ENCODE measurements around the gene SEMA7A. TPM values are rescaled to one million over a fixed set of nuclear protein-coding genes. Genes with fewer than 3 reads are reported as not detected.

Gene SEMA7A
- polyA plus RNA-seq, 4 donors, result 0.45 to 4.3 (median 1.6) TPM

GRCh38 chr15:74396445-74397238 lies 37.1 kb downstream of the SEMA7A start:
- Histone ChIP-seq H3K9me3 (ENCODE audit: control insufficient read depth in 2 of 2, insufficient read depth in 1 of 2, low read depth in 1 of 2, low read length in 1 of 2) (no peaks in the 10 kb centered on the region), H3K4me1 (ENCODE audit: control insufficient read depth in 3 of 3, insufficient read depth in 2 of 3, low read depth in 1 of 3, low read length in 2 of 3) (peaks cover 0 to 3% (median 0%) of the 10 kb centered on the region in 3 donors), H3K36me3 (ENCODE audit: control insufficient read depth in 3 of 3, insufficient read depth in 2 of 3, low read depth in 1 of 3, low read length in 3 of 3) (no peaks in the 10 kb centered on the region), H3K27me3 (ENCODE audit: control insufficient read depth in 3 of 3, insufficient read depth in 3 of 3, low read length in 3 of 3) (peaks cover 0 to 4% (median 0%) of the 10 kb centered on the region in 3 donors), H3K4me3 (ENCODE audit: low read depth in 1 of 3, low read length in 3 of 3) (no peak overlapping the region), H3K27ac (ENCODE audit: low read depth in 1 of 3, low read length in 2 of 3) (peak overlapping the region in 1 of 3 donors; percentile 8)
- FAIRE-seq, result no peak
- DNase-seq, result no peak
- 61 to 67% (median 63%) methylated on average over 9 of the region's 9 CpGs for WGBS, 3 donors

- Histone ChIP-seq H3K27ac (ENCODE audit: low read depth in 1 of 3, low read length in 2 of 3) (peak overlapping the region in 1 of 3 donors; percentile 21), H3K4me1 (ENCODE audit: control insufficient read depth in 3 of 3, insufficient read depth in 2 of 3, low read depth in 1 of 3, low read length in 2 of 3) (peaks cover 0 to 3% (median 0%) of the 10 kb centered on the region in 3 donors), H3K36me3 (ENCODE audit: control insufficient read depth in 3 of 3, insufficient read depth in 2 of 3, low read depth in 1 of 3, low read length in 3 of 3) (no peaks in the 10 kb centered on the region), H3K4me3 (ENCODE audit: low read depth in 1 of 3, low read length in 3 of 3) (no peak overlapping the region), H3K27me3 (ENCODE audit: control insufficient read depth in 3 of 3, insufficient read depth in 3 of 3, low read length in 3 of 3) (no peaks in the 10 kb centered on the region), H3K9me3 (ENCODE audit: control insufficient read depth in 2 of 2, insufficient read depth in 1 of 2, low read depth in 1 of 2, low read length in 1 of 2) (no peaks in the 10 kb centered on the region)
- FAIRE-seq (no peak), DNase-seq (no peak)
- WGBS, 3 donors, result 71 to 80% (median 75%) methylated on average over 9 to 10 of the region's 10 CpGs
These were observed 37.7 kb downstream of the SEMA7A start for GRCh38 chr15:74396146-74396438.

- H3K36me3 ChIP-seq (ENCODE audit: control insufficient read depth in 3 of 3, insufficient read depth in 2 of 3, low read depth in 1 of 3, low read length in 3 of 3), result no peaks in the 10 kb centered on the region
- DNase-seq (no peak), FAIRE-seq (no peak)
- H3K4me1 ChIP-seq (ENCODE audit: control insufficient read depth in 3 of 3, insufficient read depth in 2 of 3, low read depth in 1 of 3, low read length in 2 of 3), result peaks cover 0 to 3% (median 0%) of the 10 kb centered on the region in 3 donors
- no peak overlapping the region for H3K4me3 ChIP-seq (ENCODE audit: low read depth in 1 of 3, low read length in 3 of 3)
- 87 to 90% (median 87%) methylated on average over 17 of the region's 17 CpGs for WGBS, 3 donors
- no peak overlapping the region for H3K27ac ChIP-seq (ENCODE audit: low read depth in 1 of 3, low read length in 2 of 3)
- H3K27me3 ChIP-seq (ENCODE audit: control insufficient read depth in 3 of 3, insufficient read depth in 3 of 3, low read length in 3 of 3), result no peaks in the 10 kb centered on the region
- H3K9me3 ChIP-seq (ENCODE audit: control insufficient read depth in 2 of 2, insufficient read depth in 1 of 2, low read depth in 1 of 2, low read length in 1 of 2), result no peaks in the 10 kb centered on the region
These were observed 38.2 kb downstream of the SEMA7A start for GRCh38 chr15:74395319-74396145.

GRCh38 chr15:74394090-74394846 lies 39.5 kb downstream of the SEMA7A start:
- Histone ChIP-seq H3K36me3 (ENCODE audit: control insufficient read depth in 3 of 3, insufficient read depth in 2 of 3, low read depth in 1 of 3, low read length in 3 of 3) (no peaks in the 10 kb centered on the region), H3K4me1 (ENCODE audit: control insufficient read depth in 3 of 3, insufficient read depth in 2 of 3, low read depth in 1 of 3, low read length in 2 of 3) (peaks cover 0 to 9% (median 0%) of the 10 kb centered on the region in 3 donors), H3K9me3 (ENCODE audit: control insufficient read depth in 2 of 2, insufficient read depth in 1 of 2, low read depth in 1 of 2, low read length in 1 of 2) (no peaks in the 10 kb centered on the region), H3K4me3 (ENCODE audit: low read depth in 1 of 3, low read length in 3 of 3) (no peak overlapping the region), H3K27ac (ENCODE audit: low read depth in 1 of 3, low read length in 2 of 3) (no peak overlapping the region), H3K27me3 (ENCODE audit: control insufficient read depth in 3 of 3, insufficient read depth in 3 of 3, low read length in 3 of 3) (no peaks in the 10 kb centered on the region)
- DNase-seq, result no peak
- no peak for FAIRE-seq
- WGBS, 3 donors, result 80 to 89% (median 84%) methylated on average over 11 of the region's 11 CpGs

GRCh38 chr15:74393423-74393822 lies 40.3 kb downstream of the SEMA7A start:
- Histone ChIP-seq H3K4me3 (ENCODE audit: low read depth in 1 of 3, low read length in 3 of 3) (no peak overlapping the region), H3K27ac (ENCODE audit: low read depth in 1 of 3, low read length in 2 of 3) (no peak overlapping the region), H3K9me3 (ENCODE audit: control insufficient read depth in 2 of 2, insufficient read depth in 1 of 2, low read depth in 1 of 2, low read length in 1 of 2) (peaks cover 0 to 3% of the 10 kb centered on the region in 2 donors), H3K27me3 (ENCODE audit: control insufficient read depth in 3 of 3, insufficient read depth in 3 of 3, low read length in 3 of 3) (no peaks in the 10 kb centered on the region), H3K36me3 (ENCODE audit: control insufficient read depth in 3 of 3, insufficient read depth in 2 of 3, low read depth in 1 of 3, low read length in 3 of 3) (no peaks in the 10 kb centered on the region), H3K4me1 (ENCODE audit: control insufficient read depth in 3 of 3, insufficient read depth in 2 of 3, low read depth in 1 of 3, low read length in 2 of 3) (peaks cover 0 to 10% (median 0%) of the 10 kb centered on the region in 3 donors)
- DNase-seq (no peak), FAIRE-seq (no peak)
- WGBS, 3 donors, result 58 to 84% (median 73%) methylated on average over 11 to 13 of the region's 13 CpGs

- peaks cover 0 to 10% (median 0%) of the 10 kb centered on the region in 3 donors for H3K4me1 ChIP-seq (ENCODE audit: control insufficient read depth in 3 of 3, insufficient read depth in 2 of 3, low read depth in 1 of 3, low read length in 2 of 3)
- no peaks in the 10 kb centered on the region for H3K36me3 ChIP-seq (ENCODE audit: control insufficient read depth in 3 of 3, insufficient read depth in 2 of 3, low read depth in 1 of 3, low read length in 3 of 3)
- DNase-seq, result no peak
- no peak overlapping the region for H3K4me3 ChIP-seq (ENCODE audit: low read depth in 1 of 3, low read length in 3 of 3)
- H3K27ac ChIP-seq (ENCODE audit: low read depth in 1 of 3, low read length in 2 of 3), result no peak overlapping the region
- 88 to 90% (median 89%) methylated on average over 6 to 7 of the region's 7 CpGs for WGBS, 3 donors
- H3K27me3 ChIP-seq (ENCODE audit: control insufficient read depth in 3 of 3, insufficient read depth in 3 of 3, low read length in 3 of 3), result no peaks in the 10 kb centered on the region
- no peak for FAIRE-seq
- peaks cover 0 to 3% of the 10 kb centered on the region in 2 donors for H3K9me3 ChIP-seq (ENCODE audit: control insufficient read depth in 2 of 2, insufficient read depth in 1 of 2, low read depth in 1 of 2, low read length in 1 of 2)
These were observed 40.9 kb downstream of the SEMA7A start for GRCh38 chr15:74392902-74393301.

- WGBS, 3 donors, result 50 to 66% (median 62%) methylated on average over 8 of the region's 8 CpGs
- no peak for DNase-seq
- FAIRE-seq, result no peak
These were observed 41.3 kb downstream of the SEMA7A start for GRCh38 chr15:74392451-74392830.

More at GRCh38 chr15:74392451-74392830, 41.3 kb downstream of the SEMA7A start:
- no peaks in the 10 kb centered on the region for H3K27me3 ChIP-seq (ENCODE audit: control insufficient read depth in 3 of 3, insufficient read depth in 3 of 3, low read length in 3 of 3)
- no peak overlapping the region for H3K27ac ChIP-seq (ENCODE audit: low read depth in 1 of 3, low read length in 2 of 3)
- no peaks in the 10 kb centered on the region for H3K36me3 ChIP-seq (ENCODE audit: control insufficient read depth in 3 of 3, insufficient read depth in 2 of 3, low read depth in 1 of 3, low read length in 3 of 3)
- no peak overlapping the region for H3K4me3 ChIP-seq (ENCODE audit: low read depth in 1 of 3, low read length in 3 of 3)
- peaks cover 0 to 3% of the 10 kb centered on the region in 2 donors for H3K9me3 ChIP-seq (ENCODE audit: control insufficient read depth in 2 of 2, insufficient read depth in 1 of 2, low read depth in 1 of 2, low read length in 1 of 2)
- H3K4me1 ChIP-seq (ENCODE audit: control insufficient read depth in 3 of 3, insufficient read depth in 2 of 3, low read depth in 1 of 3, low read length in 2 of 3), result peaks cover 0 to 10% (median 0%) of the 10 kb centered on the region in 3 donors

Measured in small intestine (tissue), 7 donors.